ENCODE data around the gene MRPS5. TPM values are rescaled to one million over a fixed set of nuclear protein-coding genes. Genes with fewer than 3 reads are reported as not detected.

The MRPS5 gene
- total and polyA plus RNA-seq, 4 experiments from 2014 or later: 43.4 to 70.6 (median 58.5) TPM

DNA sequence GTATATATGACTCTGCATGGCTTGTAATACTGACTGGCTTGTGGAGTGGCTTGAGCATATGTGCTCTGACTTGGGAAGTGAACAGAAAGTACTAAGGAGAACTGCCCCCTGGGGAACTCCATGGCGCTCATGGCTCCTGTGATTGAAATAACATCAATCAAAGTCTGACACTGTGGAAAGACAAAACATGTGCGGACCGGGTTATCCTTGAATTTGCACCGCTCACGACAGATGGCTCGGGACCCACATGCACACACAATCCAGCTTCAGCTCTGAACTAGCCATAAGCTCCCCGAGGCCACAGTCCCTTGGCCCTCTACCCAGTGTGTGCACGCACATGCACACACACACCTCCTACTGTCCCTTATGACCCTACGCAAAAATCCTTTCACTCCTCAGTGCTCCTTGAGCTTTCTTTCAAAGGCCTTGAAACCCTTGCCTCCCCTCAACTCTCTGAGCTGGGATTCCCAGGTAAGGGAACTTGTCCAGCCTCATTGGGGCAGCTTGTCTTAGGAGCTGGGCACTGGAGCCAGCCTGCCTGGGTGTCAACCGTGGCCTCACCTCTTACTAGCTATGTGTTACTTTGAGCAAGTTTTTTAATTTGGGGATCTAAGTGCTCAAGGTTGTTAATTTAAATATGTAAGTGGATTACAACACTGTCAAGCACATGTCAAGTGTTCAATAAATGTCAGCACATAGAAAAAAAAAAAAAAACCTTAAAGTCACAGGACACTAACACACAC, 43.6 kb downstream of the MRPS5 start:
- no peak for DNase-seq

GRCh38 chr2:95077530-95077825, 44.1 kb downstream of the MRPS5 start:
- Histone ChIP-seq H3K36me3 (ENCODE audit: insufficient read depth, low read length) (no peaks in the 10 kb centered on the region), H3K27me3 (ENCODE audit: insufficient read depth, low read length) (no peaks in the 10 kb centered on the region), H3K4me1 (ENCODE audit: insufficient read depth, low read length) (peaks cover 69% of the 10 kb centered on the region), H3K27ac (ENCODE audit: low read depth, low read length) (peak overlapping the region; percentile 56), H3K4me3 (ENCODE audit: low read length in 2 of 2) (no peak overlapping the region), H3K9me3 (ENCODE audit: control insufficient read depth in 1 of 2, low read length in 2 of 2) (no peaks in the 10 kb centered on the region)
- intact Hi-C loops (cut with micrococcal nuclease): loop anchor here (2.0 to 5.0 kb wide), 3 partner anchors 15 to 325 kb away; partner anchors contain the start of gene FAHD2A
- ChIA-PET CTCF (ENCODE audit: partially characterized antibody) (interaction anchor here (1.0 to 14.4 kb wide), 14 partner anchors 12 to 88 kb away, joined by 4 to 765 read pairs (median 16); partner anchors contain the start of genes MAL, MRPS5, ZNF2 and ZNF514), POLR2A (ENCODE audit: partially characterized antibody) (interaction anchor here (1.4 to 12.3 kb wide), 6 partner anchors 19 to 54 kb away, joined by 3 to 647 read pairs (median 14); partner anchors contain the start of gene MAL)
- Mint-ChIP-seq H3K27me3 (no peaks in the 10 kb centered on the region), H3K9me3 (no peaks in the 10 kb centered on the region), H3K4me3 (peak overlapping the region; percentile 53 to 90 (median 78)), H3K27ac (peak overlapping the region; percentile 50 to 92 (median 89)), H3K4me1 (peaks cover 36 to 71% (median 61%) of the 10 kb centered on the region in 4 donors), H3K36me3 (no peaks in the 10 kb centered on the region)
- no peak for DNase-seq

More for the DNA sequence above, 43.6 kb downstream of the MRPS5 start:
- H3K9me3 Mint-ChIP-seq: no peaks in the 10 kb centered on the region
- no peaks in the 10 kb centered on the region for H3K9me3 ChIP-seq (ENCODE audit: control insufficient read depth in 1 of 2, low read length in 2 of 2)
- CTCF ChIA-PET (ENCODE audit: partially characterized antibody): interaction anchor here (0.6 to 14.4 kb wide), 24 partner anchors 9 to 301 kb away, joined by 3 to 765 read pairs (median 7); partner anchors contain the start of genes MAL, MRPS5, ZNF2 and ZNF514
- H3K4me1 Mint-ChIP-seq: peaks cover 34 to 65% (median 57%) of the 10 kb centered on the region in 4 donors
- H3K36me3 Mint-ChIP-seq: no peaks in the 10 kb centered on the region
- H3K36me3 ChIP-seq (ENCODE audit: insufficient read depth, low read length): no peaks in the 10 kb centered on the region
- no peaks in the 10 kb centered on the region for H3K27me3 Mint-ChIP-seq
- peaks cover 63% of the 10 kb centered on the region for H3K4me1 ChIP-seq (ENCODE audit: insufficient read depth, low read length)
- POLR2A ChIA-PET (ENCODE audit: partially characterized antibody): interaction anchor here (0.9 to 12.3 kb wide), 5 partner anchors 19 to 54 kb away, joined by 3 to 647 read pairs (median 4); partner anchors contain the start of gene MAL
- no peaks in the 10 kb centered on the region for H3K27me3 ChIP-seq (ENCODE audit: insufficient read depth, low read length)
- H3K4me3 ChIP-seq (ENCODE audit: low read length in 2 of 2): no peak overlapping the region
- peak overlapping the region; percentile 62 to 92 (median 89) for H3K27ac Mint-ChIP-seq
- no peak overlapping the region for H3K27ac ChIP-seq (ENCODE audit: low read depth, low read length)
- peak overlapping the region; percentile 31 to 90 (median 70) for H3K4me3 Mint-ChIP-seq
- intact Hi-C loops (cut with micrococcal nuclease): loop anchor here (2.0 to 5.0 kb wide), 3 partner anchors 15 to 324 kb away; partner anchors contain the start of gene FAHD2A

DNA sequence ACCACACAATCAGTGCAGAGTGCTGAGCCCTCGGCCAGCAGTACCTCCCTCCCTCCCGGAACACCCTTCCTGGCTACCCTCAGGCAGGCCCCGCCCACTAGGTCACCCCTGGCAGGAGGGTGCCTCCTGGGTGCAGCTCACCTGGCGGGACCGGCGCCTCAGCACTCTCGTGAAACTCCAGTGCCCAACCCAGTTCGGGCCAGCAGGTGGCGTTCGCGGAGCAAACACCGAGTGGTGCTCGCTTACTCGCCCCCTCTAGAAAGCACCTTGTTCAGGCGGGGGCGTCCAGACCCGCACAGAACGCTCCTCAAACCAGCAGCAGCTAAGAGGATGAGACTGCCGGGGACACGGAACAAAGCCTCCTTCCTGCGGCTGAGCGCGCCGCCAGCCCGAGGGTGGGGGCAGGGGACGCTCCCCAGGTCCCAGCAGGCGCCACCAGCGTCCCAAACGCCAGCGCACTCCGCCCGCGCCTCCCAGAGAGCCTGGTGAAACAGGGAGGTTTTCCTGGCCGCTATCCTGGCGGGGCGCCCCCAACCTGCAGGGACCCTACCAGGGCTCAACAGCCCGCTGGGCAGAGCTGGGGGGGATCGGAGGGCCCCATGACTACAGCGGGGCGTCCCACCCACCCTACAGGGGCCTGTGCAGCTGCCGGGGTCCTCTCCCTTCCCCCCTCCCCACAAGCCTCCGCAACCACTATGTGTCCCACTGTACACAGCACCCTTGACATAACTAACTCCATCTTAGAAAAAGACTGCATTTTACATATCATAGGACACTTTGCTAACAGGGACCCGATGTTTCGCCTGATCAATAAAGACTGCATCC, 44.7 kb downstream of the MRPS5 start:
- Histone ChIP-seq H3K27ac (ENCODE audit: low read depth, low read length) (peak overlapping the region; percentile 56), H3K4me3 (ENCODE audit: low read length in 2 of 2) (peak overlapping the region; percentile 42 to 54)
- CTCF ChIA-PET (ENCODE audit: partially characterized antibody): interaction anchor here (1.1 to 14.4 kb wide), 16 partner anchors 10 to 89 kb away, joined by 3 to 765 read pairs (median 15); partner anchors contain the start of genes MAL, MRPS5, ZNF2 and ZNF514

GRCh38 chr2:95075440-95076132, 46.0 kb downstream of the MRPS5 start:
- Histone ChIP-seq H3K36me3 (ENCODE audit: insufficient read depth, low read length) (no peaks in the 10 kb centered on the region), H3K27ac (ENCODE audit: low read depth, low read length) (peak overlapping the region; percentile 56), H3K27me3 (ENCODE audit: insufficient read depth, low read length) (no peaks in the 10 kb centered on the region), H3K4me3 (ENCODE audit: low read length in 2 of 2) (peak overlapping the region; percentile 54 to 69), H3K9me3 (ENCODE audit: control insufficient read depth in 1 of 2, low read length in 2 of 2) (no peaks in the 10 kb centered on the region), H3K4me1 (ENCODE audit: insufficient read depth, low read length) (peaks cover 72% of the 10 kb centered on the region)
- intact Hi-C loops (cut with micrococcal nuclease): loop anchor here (1.0 to 5.0 kb wide), 6 partner anchors 13 to 327 kb away; partner anchors contain the start of genes FAHD2A and ZNF892
- no peaks in the 10 kb centered on the region for H3K36me3 Mint-ChIP-seq
- H3K4me1 Mint-ChIP-seq: peaks cover 39 to 79% (median 69%) of the 10 kb centered on the region in 4 donors
- H3K27me3 Mint-ChIP-seq: no peaks in the 10 kb centered on the region
- CTCF ChIA-PET (ENCODE audit: partially characterized antibody): interaction anchor here (1.1 to 14.4 kb wide), 15 partner anchors 9 to 90 kb away, joined by 3 to 765 read pairs (median 15); partner anchors contain the start of genes MAL, MRPS5 and ZNF2
- H3K9me3 Mint-ChIP-seq: no peaks in the 10 kb centered on the region
- no peak for DNase-seq
- peak overlapping the region; percentile 78 to 90 (median 84) for H3K4me3 Mint-ChIP-seq
- POLR2A ChIA-PET (ENCODE audit: partially characterized antibody): interaction anchor here (0.9 to 12.3 kb wide), 10 partner anchors 17 to 450 kb away, joined by 3 to 647 read pairs (median 10); partner anchors contain the start of genes MAL, MRPS5 and ZNF514
- H3K27ac Mint-ChIP-seq: peak overlapping the region; percentile 84 to 94 (median 90)

More for the DNA sequence above, 44.7 kb downstream of the MRPS5 start:
- H3K27me3 Mint-ChIP-seq: no peaks in the 10 kb centered on the region
- no peaks in the 10 kb centered on the region for H3K27me3 ChIP-seq (ENCODE audit: insufficient read depth, low read length)
- peak; percentile 85 to 91 (median 87) for DNase-seq
- no peaks in the 10 kb centered on the region for H3K36me3 Mint-ChIP-seq
- no peaks in the 10 kb centered on the region for H3K36me3 ChIP-seq (ENCODE audit: insufficient read depth, low read length)
- no peaks in the 10 kb centered on the region for H3K9me3 ChIP-seq (ENCODE audit: control insufficient read depth in 1 of 2, low read length in 2 of 2)
- no peaks in the 10 kb centered on the region for H3K9me3 Mint-ChIP-seq
- H3K4me1 Mint-ChIP-seq: peaks cover 39 to 77% (median 66%) of the 10 kb centered on the region in 4 donors
- H3K4me1 ChIP-seq (ENCODE audit: insufficient read depth, low read length): peaks cover 72% of the 10 kb centered on the region
- H3K27ac Mint-ChIP-seq: peak overlapping the region; percentile 89 to 94 (median 90)
- H3K4me3 Mint-ChIP-seq: peak overlapping the region; percentile 78 to 90 (median 84)
- POLR2A ChIA-PET (ENCODE audit: partially characterized antibody): interaction anchor here (1.0 to 12.3 kb wide), 11 partner anchors 9 to 89 kb away, joined by 3 to 647 read pairs (median 5); partner anchors contain the start of genes MAL, MRPS5, ZNF2 and ZNF514
- intact Hi-C loops (cut with micrococcal nuclease): loop anchor here (1.0 to 5.0 kb wide), 6 partner anchors 14 to 325 kb away; partner anchors contain the start of genes FAHD2A and ZNF892

DNA sequence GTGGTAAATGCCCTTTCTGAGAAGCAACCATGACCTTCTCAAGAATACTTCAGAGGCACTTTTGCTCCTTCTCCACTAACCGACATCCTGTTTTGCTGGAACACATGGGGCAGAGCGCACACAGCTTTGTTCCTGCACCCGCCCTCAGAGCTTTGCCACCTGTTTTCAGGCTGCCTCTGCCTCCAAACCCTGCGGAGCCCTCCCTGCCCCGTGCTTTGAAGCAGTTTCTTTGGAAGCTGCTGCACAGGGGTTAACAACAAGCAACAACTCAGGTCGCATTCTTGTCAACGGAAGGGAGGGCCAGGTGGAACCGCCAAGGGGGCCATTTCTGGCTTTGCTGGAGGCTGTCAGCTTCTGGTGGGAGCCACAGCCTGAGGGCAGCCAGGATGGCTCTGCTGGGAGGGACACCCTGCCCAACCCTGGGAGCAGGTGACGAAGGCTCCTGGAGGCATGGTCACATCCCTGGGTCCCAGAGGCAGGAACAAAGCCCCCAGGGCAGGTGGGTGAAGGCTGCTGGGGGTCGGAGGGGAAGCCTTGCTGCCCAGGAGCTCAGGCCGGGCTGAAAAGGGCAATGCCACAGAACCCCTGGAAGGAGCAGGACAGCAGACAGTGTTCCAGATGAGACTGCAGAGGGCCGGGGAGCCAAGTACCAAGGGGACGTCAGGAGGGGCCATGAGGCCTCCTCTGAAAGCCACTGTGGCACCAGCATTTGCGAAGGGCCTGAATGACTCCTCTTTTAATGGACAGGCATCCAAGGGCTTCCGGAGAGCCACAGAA, 46.8 kb downstream of the MRPS5 start:
- peak; percentile 72 to 82 (median 78) for DNase-seq
- ChIA-PET CTCF (ENCODE audit: partially characterized antibody) (interaction anchor here (0.9 to 14.4 kb wide), 10 partner anchors 9 to 52 kb away, joined by 4 to 765 read pairs (median 26); partner anchors contain the start of genes MAL and MRPS5), POLR2A (ENCODE audit: partially characterized antibody) (interaction anchor here (0.9 to 12.3 kb wide), 10 partner anchors 16 to 451 kb away, joined by 3 to 647 read pairs (median 10); partner anchors contain the start of genes MAL, MRPS5, ZNF2 and ZNF514)
- H3K9me3 Mint-ChIP-seq: no peaks in the 10 kb centered on the region
- Histone ChIP-seq H3K4me3 (ENCODE audit: low read length in 2 of 2) (peak overlapping the region; percentile 54 to 69), H3K36me3 (ENCODE audit: insufficient read depth, low read length) (no peaks in the 10 kb centered on the region), H3K4me1 (ENCODE audit: insufficient read depth, low read length) (peaks cover 70% of the 10 kb centered on the region), H3K27me3 (ENCODE audit: insufficient read depth, low read length) (no peaks in the 10 kb centered on the region), H3K9me3 (ENCODE audit: control insufficient read depth in 1 of 2, low read length in 2 of 2) (no peaks in the 10 kb centered on the region), H3K27ac (ENCODE audit: low read depth, low read length) (peak overlapping the region; percentile 56)
- intact Hi-C loops (cut with micrococcal nuclease): loop anchor here (5.0 kb wide), 1 partner anchor 327 kb away; the partner anchor contains the start of gene FAHD2A
- peak overlapping the region; percentile 85 to 94 (median 90) for H3K27ac Mint-ChIP-seq
- H3K4me1 Mint-ChIP-seq: peaks cover 36 to 76% (median 67%) of the 10 kb centered on the region in 4 donors
- peak overlapping the region; percentile 78 to 90 (median 84) for H3K4me3 Mint-ChIP-seq
- H3K27me3 Mint-ChIP-seq: no peaks in the 10 kb centered on the region
- no peaks in the 10 kb centered on the region for H3K36me3 Mint-ChIP-seq
